ENCODE results near the gene PCDHA3.
"Not testable (repeated sequence)": the region's sequence is repeated elsewhere in the genome, so short reads cannot be mapped to it uniquely, and the experiment has no call there.

Gene PCDHA3

DNA sequence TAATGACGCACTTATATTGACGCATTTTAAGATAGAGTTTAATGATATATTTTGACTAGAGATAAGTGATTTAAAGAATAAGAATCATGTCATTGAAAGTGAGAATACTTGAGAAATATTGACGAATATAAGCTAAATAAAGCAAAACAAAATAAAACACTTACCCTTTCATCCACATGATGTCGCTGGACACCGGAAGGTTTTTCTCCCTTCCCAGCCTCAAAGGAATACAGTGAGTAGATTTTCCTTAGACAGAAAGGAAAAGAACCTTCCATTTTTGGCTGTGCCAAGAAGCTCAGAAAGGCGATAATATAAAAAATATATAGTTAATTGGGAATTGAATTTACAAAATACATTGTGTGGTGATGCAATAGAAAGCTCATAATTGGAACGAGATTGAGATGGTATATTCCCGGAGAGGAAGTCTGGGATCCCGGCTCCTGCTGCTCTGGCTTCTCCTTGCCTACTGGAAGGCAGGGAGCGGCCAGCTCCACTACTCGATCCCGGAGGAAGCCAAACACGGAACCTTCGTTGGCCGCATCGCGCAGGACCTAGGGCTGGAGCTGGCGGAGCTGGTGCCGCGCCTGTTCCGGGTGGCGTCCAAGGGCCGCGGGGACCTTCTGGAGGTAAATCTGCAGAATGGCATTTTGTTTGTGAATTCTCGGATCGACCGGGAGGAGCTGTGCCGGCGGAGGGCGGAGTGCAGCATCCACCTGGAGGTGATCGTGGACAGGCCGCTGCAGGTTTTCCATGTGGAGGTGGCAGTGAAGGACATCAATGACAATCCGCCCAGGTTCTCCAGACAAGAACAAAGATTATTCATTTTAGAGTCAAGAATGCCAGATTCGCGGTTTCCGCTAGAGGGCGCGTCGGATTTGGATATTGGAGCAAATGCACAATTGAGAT lies 20.8 kb downstream of the PCDHA3 start, which contains the start of gene PCDHA5:
Gene PCDHA5 (plus strand): TSS at position 239 of the 906 bp plus-strand sequence.
- no peak for DNase-seq (ENCODE audit: low read depth)

DNA sequence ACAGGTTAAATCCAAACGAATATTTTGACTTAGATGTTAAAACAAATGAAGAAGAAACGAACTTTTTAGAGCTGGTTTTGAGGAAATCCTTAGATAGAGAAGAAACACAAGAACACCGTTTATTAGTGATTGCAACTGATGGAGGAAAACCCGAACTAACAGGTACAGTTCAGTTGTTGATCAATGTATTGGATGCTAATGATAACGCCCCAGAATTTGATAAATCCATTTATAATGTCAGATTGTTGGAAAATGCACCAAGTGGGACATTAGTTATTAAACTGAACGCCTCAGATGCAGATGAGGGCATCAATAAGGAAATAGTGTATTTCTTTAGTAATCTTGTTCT lies 21.4 kb downstream of the PCDHA3 start:
- DNase-seq (ENCODE audit: low read depth): no peak

DNA sequence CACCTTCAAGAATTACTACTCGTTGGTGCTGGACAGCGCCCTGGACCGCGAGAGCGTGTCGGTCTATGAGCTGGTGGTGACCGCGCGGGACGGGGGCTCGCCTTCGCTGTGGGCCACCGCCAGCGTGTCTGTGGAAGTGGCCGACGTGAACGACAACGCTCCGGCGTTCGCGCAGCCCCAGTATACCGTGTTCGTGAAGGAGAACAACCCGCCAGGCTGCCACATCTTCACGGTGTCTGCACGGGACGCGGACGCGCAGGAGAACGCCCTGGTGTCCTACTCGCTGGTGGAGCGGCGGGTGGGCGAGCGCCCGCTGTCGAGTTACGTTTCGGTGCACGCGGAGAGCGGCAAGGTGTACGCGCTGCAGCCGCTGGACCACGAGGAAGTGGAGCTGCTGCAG lies 22.1 kb downstream of the PCDHA3 start:
- DNase-seq (ENCODE audit: low read depth): not testable (repeated sequence)

DNA sequence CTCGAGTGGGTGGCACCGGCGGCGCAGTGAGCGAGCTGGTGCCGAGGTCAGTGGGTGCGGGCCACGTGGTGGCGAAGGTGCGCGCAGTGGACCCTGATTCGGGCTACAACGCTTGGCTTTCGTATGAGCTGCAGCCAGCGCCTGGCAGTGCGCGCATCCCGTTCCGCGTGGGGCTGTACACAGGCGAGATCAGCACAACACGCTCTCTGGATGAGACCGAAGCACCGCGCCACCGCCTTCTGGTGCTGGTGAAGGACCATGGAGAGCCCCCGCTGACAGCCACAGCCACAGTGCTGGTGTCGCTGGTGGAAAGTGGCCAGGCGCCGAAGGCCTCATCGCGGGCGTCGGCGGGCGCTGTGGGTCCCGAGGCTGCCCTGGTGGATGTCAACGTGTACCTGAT lies 22.6 kb downstream of the PCDHA3 start:
- DNase-seq (ENCODE audit: low read depth): no peak

DNA sequence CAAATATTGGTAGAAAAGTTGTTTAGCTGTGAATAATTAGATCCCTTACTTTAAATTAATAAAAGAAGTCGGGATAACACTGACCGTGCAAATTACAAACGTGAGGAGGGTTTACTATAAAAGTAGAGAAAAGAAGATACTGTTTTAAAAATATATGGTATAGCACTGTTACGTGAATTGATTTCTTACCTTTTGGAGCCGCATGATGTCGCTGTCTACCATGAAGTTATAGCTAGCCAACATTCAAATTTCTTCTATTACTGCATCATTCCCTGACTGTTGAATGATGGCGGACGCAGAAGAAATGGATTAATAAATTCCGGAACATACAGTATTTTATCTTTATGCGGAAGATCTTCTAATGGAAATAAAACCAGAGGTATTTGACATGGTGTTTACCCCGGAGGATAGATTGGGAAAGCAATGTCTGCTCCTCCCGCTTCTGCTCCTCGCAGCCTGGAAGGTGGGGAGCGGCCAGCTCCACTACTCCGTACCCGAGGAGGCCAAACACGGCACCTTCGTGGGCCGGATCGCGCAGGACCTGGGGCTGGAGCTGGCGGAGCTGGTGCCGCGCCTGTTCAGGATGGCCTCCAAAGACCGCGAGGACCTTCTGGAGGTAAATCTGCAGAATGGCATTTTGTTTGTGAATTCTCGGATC lies 27.0 kb downstream of the PCDHA3 start, which contains the start of gene PCDHA6:
Gene PCDHA6 (plus strand): TSS at position 257 of the 658 bp plus-strand sequence. CDS start 132 bp downstream, at position 389.
- DNase-seq (ENCODE audit: low read depth): no peak

DNA sequence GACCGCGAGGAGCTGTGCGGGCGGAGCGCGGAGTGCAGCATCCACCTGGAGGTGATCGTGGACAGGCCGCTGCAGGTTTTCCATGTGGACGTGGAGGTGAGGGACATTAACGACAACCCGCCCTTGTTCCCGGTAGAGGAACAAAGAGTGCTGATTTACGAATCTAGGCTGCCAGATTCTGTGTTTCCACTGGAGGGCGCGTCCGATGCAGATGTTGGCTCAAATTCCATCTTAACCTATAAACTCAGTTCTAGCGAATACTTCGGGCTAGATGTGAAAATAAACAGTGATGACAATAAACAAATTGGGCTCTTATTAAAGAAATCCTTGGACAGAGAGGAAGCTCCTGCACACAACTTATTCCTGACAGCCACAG lies 27.5 kb downstream of the PCDHA3 start:
- no peak for DNase-seq (ENCODE audit: low read depth)

DNA sequence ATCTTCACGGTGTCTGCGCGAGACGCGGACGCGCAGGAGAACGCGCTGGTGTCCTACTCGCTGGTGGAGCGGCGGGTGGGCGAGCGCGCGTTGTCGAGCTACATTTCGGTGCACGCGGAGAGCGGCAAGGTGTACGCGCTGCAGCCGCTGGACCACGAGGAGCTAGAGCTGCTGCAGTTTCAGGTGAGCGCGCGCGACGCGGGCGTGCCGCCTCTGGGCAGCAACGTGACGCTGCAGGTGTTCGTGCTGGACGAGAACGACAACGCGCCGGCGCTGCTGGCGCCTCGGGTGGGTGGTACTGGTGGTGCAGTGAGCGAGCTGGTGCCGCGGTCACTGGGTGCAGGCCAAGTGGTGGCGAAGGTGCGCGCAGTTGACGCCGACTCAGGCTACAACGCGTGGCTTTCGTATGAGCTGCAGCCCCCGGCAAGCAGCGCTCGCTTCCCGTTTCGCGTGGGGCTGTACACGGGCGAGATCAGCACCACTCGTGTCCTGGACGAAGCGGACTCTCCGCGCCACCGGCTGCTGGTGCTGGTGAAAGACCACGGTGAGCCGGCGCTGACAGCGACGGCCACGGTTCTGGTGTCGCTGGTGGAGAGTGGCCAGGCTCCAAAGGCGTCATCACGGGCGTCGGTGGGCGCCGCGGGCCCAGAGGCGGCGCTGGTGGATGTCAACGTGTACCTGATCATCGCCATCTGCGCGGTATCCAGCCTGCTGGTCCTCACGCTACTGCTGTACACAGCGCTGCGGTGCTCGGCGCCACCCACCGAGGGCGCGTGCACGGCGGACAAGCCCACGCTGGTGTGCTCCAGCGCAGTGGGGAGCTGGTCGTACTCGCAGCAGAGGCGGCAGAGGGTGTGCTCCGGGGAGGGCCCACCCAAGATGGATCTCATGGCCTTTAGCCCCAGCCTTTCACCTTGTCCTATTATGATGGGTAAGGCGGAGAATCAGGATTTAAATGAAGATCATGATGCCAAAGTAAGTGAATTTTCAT lies 28.9 kb downstream of the PCDHA3 start:
- DNase-seq (ENCODE audit: low read depth): not testable (repeated sequence)

DNA sequence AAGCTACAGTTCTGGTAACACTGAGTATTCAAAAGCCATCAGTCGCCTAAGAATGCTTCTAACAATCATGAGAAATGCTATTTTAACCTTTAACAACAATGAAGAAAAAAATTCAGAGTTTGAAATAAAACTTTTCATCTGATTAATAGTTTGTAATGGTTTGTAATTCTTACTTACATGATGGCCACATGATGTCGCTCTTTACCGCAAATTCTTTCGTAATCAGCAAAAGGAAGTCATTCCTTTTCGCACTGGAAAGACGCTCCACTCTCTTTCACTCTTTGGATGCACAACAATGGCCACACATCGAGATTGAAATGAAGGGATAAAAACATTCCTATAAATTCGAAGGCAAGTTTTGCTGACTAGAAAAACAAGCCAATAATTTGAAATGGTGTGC lies 33.1 kb downstream of the PCDHA3 start, which contains the start of gene PCDHA7:
Gene PCDHA7 (plus strand): TSS at position 277 of the 400 bp plus-strand sequence. CDS start 115 bp downstream, at position 392.
- no peak for DNase-seq (ENCODE audit: low read depth)

DNA sequence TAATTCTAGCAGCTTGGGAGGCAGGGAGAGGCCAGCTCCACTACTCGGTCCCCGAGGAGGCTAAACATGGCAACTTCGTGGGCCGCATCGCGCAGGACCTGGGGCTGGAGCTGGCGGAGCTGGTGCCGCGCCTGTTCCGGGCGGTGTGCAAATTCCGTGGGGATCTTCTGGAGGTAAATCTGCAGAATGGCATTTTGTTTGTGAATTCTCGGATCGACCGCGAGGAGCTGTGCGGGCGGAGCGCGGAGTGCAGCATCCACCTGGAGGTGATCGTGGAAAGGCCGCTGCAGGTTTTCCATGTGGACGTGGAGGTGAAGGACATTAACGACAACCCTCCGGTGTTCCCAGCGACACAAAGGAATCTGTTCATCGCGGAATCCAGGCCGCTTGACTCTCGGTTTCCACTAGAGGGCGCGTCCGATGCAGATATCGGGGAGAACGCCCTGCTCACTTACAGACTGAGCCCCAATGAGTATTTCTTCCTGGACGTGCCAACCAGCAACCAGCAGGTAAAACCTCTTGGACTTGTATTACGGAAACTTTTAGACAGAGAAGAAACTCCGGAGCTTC lies 33.7 kb downstream of the PCDHA3 start:
- not testable (repeated sequence) for DNase-seq (ENCODE audit: low read depth)

DNA sequence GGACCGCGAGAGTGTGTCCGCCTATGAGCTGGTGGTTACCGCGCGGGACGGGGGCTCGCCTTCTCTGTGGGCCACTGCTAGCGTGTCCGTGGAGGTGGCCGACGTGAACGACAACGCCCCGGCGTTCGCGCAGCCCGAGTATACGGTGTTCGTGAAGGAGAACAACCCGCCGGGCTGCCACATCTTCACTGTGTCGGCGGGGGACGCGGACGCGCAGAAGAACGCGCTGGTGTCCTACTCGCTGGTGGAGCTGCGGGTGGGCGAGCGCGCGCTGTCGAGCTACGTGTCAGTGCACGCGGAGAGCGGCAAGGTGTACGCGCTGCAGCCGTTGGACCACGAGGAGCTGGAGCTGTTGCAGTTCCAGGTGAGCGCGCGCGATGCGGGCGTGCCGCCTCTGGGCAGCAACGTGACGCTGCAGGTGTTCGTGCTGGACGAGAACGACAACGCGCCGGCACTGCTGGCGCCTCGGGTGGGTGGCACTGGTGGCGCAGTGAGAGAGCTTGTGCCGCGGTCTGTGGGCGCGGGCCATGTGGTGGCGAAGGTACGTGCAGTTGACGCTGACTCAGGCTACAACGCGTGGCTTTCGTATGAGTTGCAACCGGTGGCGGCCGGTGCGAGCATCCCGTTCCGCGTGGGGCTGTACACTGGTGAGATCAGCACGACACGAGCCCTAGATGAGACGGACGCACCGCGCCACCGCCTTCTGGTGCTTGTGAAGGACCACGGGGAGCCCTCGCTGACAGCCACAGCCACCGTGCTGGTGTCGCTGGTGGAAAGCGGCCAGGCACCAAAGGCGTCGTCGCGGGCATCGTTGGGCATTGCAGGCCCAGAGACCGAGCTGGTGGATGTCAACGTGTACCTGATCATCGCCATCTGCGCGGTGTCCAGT lies 35.0 kb downstream of the PCDHA3 start:
- no peak for DNase-seq (ENCODE audit: low read depth)

DNA sequence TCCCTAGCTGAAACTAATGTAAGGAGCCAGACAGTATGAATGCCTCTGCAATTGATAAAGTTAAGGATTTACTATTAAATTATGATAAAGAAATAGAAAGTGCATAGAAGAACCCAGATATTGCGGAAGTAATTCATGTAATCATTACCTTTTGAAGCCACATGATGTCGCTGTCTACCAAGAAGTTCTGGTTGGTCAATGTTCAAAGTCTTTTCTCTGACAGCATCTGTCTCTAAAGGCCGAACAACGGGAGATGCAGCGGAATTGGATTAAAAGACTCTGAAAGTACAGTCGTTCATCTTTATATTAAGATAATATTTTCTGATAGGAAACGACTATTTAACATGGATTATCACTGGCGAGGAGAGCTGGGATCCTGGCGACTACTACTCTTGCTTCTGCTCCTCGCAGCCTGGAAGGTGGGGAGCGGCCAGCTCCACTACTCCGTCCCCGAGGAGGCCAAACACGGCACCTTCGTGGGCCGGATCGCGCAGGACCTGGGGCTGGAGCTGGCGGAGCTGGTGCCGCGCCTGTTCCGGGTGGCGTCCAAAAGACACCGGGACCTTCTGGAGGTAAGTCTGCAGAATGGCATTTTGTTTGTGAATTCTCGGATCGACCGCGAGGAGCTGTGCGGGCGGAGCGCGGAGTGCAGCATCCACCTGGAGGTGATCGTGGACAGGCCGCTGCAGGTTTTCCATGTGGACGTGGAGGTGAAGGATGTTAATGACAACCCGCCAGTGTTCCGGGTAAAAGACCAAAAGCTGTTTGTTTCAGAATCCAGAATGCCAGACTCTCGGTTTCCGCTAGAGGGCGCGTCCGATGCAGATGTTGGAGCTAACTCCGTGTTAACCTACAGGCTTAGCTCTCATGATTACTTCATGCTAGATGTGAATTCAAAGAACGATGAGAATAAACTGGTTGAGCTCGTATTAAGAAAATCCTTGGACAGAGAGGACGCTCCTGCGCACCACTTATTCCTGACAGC lies 40.4 kb downstream of the PCDHA3 start, which contains the start of gene PCDHA8:
Gene PCDHA8 (plus strand): TSS at position 210 of the 985 bp plus-strand sequence. CDS start 135 bp downstream, at position 345.
- DNase-seq (ENCODE audit: low read depth): no peak

DNA sequence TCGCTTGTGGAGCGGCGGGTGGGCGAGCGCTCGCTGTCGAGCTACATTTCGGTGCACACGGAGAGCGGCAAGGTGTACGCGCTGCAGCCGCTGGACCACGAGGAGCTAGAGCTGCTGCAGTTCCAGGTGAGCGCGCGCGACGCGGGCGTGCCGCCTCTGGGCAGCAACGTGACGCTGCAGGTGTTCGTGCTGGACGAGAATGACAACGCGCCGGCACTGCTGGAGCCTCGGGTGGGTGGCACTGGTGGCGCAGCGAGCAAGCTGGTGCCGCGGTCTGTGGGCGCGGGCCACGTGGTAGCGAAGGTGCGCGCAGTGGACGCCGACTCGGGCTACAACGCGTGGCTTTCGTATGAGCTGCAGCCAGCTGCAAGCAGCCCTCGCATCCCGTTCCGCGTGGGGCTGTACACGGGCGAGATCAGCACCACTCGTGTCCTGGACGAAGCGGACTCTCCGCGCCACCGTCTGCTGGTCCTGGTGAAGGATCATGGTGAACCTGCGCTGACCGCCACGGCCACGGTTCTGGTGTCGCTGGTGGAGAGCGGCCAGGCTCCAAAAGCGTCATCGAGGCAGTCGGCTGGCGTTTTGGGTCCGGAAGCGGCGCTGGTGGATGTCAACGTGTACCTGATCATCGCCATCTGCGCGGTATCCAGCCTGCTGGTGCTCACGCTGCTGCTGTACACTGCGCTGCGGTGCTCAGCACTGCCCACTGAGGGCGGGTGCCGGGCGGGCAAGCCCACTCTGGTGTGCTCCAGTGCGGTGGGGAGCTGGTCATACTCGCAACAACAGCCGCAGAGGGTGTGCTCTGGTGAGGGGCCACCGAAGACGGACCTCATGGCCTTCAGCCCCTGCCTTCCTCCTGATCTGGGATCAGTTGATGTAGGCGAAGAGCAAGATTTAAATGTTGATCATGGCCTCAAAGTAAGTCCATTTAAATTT lies 42.2 kb downstream of the PCDHA3 start:
- DNase-seq (ENCODE audit: low read depth): no peak

DNA sequence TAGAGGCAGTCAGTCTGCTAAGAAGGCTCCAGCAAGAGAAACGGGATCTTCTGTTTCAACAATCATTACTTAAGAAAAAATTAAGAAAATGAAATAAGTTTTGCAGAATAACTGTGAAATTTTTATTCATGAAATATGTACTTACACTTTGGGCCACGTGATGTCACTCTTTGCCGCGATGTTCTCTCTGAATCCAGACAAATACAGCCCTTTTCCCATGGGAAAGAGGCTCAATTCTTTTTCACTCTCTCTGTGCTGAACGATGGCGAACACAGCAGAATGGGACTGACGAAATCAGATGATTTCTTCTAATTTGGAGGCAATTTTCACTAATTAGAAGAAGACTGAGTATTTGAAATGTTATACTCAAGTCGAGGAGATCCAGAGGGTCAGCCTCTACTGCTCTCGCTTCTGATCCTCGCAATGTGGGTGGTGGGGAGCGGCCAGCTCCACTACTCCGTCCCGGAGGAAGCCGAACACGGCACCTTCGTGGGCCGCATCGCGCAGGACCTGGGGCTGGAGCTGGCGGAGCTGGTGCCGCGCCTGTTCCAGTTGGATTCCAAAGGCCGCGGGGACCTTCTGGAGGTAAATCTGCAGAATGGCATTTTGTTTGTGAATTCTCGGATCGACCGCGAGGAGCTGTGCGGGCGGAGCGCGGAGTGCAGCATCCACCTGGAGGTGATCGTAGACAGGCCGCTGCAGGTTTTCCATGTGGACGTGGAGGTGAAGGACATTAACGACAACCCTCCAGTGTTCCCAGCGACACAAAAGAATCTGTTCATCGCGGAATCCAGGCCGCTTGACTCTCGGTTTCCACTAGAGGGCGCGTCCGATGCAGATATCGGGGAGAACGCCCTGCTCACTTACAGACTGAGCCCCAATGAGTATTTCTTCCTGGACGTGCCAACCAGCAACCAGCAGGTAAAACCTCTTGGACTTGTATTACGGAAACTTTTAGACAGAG lies 47.6 kb downstream of the PCDHA3 start, which contains the start of gene PCDHA9:
Gene PCDHA9 (plus strand): TSS at position 244 of the 964 bp plus-strand sequence. CDS start 114 bp downstream, at position 358.
- DNase-seq (ENCODE audit: low read depth): not testable (repeated sequence)

DNA sequence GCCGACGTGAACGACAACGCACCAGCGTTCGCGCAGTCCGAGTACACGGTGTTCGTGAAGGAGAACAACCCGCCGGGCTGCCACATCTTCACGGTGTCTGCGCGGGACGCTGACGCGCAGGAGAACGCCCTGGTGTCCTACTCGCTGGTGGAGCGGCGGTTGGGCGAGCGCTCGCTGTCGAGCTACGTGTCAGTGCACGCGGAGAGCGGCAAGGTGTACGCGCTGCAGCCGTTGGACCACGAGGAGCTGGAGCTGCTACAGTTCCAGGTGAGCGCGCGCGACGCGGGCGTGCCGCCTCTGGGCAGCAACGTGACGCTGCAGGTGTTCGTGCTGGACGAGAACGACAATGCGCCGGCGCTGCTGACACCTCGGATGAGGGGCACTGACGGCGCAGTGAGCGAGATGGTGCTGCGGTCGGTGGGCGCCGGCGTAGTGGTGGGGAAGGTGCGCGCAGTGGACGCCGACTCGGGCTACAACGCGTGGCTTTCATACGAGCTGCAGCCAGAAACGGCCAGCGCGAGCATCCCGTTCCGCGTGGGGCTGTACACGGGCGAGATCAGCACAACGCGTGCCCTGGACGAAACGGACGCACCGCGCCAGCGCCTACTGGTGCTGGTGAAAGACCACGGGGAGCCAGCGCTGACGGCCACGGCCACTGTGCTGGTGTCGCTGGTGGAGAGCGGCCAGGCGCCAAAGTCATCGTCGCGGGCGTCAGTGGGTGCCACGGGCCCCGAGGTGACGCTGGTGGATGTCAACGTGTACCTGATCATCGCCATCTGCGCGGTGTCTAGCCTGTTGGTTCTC lies 49.2 kb downstream of the PCDHA3 start:
- DNase-seq (ENCODE audit: low read depth): not testable (repeated sequence)
